ENCODE measurements around the gene NFAT5.
"Not testable (repeated sequence)": the region's sequence is repeated elsewhere in the genome, so short reads cannot be mapped to it uniquely, and the experiment has no call there.

NFAT5 gene

DNA sequence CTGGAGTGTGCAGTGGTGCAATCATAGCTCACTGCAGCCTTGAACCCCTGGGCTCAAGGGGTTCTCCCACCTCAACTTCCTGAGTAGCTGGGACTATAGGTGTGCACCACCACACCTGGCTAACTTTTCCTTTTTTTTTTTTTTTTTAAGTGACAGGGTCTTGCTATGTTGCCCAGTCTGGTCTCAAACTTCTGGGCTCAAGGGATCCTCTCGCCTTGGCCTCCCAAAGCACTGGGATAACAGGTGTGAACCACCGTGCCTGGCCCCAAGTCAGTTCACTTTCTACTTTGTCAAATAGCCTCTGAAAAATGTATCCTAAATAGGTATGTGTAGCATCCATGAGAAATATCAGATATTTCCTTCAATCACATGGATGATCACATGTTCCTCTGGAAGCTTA is 9.9 kb upstream of the NFAT5 start:
- no peak for DNase-seq

DNA sequence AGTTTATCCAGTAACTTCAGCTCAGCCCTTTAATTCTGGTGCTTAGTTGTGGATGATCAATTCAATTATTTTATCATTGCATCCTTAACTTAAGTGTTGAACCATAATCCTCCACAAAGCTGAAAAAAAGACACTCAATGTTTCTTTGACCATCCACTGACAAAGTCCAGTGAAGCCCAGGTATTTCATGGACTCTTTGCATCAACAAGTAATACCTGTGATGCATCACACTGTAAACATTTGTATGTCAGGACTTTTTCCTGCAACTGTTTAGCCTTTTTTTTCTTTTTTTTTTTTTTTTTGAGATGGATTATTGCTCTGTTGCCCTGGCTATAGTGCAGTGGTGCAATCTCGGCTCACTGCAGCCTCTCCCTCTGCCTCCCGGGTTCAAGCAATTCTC is 6.6 kb upstream of the NFAT5 start:
- no peak for DNase-seq

DNA sequence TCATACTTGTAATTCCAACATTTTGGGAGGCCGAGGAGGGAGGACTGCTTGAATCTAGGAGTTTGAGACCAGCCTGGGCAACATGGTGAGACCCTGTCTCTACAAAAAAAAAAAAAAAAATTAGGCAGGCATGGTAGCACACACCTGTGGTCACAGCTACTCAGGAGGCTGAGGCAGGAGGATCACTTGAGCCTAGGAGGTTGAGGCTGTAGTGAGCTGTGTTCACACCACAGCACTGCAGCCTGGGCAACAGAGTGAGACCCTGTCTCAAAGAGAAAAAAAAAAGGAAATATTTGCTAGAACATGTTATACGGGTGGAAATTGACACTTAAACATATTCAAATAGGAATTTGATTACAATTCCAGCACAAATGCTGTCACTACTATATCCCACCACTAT is 4.4 kb upstream of the NFAT5 start:
- DNase-seq = not testable (repeated sequence)

DNA sequence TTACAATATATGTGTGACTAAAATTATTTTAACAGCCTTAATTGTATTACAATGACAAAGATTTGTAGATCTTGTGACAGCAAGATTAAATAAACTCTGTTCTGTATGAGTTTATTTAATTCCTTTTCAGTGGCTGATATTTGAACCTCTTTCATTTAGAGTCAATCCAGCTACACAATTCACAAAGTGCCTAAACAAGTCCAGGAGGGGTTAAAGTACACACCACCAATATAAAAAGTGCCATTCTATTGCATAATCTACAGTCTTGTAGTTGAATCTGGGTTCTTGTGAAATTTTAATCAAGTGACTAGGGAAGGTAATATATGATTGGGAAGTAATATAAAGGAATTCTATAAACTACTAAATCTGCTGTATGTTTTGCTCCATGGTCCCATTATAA is 3.9 kb upstream of the NFAT5 start:
- DNase-seq = no peak

DNA sequence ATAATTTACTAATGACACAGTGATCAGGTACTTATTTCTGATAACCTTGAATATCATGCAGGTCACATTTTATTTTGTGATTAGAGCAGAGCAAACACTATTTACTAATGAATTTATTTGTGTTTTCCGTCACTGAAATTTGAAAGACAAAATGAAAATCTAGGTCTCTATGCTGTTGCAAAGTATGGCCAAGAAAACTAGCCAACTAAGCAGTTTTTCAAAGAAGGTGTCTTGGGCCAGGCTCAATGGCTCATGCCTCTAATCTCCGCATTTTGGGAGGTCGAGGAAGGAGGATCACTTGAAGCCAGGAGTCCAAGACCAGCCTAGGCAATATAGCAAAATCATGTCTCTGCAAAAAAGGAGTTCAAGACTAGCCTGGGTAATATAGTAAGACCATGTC is 3.0 kb upstream of the NFAT5 start:
- no peak for DNase-seq

- peak; percentile 69 to 72 for DNase-seq
These were observed 1.9 kb upstream of the NFAT5 start for GRCh38 chr16:69563605-69564580.

- peak in 1 of 2 donors; percentile 4 for DNase-seq
These were observed 708 bp upstream of the NFAT5 start for GRCh38 chr16:69564845-69565670.

DNA sequence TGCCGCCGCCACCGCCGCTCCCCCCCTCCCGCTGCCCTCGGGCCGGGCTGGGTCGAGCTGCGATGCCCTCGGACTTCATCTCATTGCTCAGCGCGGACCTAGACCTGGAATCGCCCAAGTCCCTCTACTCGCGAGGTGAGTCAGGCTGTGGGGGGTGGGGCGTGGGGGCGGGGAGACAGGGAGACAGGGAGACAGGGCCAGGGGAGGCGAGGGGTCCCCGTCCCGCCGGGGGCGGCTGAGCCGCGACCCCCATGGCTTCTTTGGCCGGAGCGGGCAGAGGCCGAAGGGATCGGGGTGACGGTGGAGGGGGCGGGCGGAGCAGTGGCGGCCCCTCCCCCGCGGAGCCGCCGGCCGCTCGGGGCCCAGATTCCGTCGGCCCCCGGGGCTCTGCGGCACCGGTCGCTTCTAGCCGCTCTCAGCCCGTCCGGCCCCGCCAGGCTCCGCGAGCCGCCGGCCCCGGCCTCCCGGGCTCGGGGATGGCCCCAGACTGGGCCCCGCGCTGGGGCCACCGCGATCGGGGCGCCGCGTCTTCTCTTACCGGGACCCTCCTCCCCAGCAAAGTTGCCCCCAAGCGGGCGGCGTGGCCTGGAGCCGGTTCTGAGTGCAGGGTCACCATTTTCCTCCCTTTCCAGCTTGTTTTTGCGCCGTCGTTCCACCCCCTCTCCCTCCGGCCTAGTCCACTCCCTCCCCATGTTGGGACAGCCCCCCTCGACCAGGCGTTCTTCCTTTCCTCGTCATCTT is 644 bp downstream of the NFAT5 start:
- DNase-seq = peak in 1 of 2 donors; percentile 42

DNA sequence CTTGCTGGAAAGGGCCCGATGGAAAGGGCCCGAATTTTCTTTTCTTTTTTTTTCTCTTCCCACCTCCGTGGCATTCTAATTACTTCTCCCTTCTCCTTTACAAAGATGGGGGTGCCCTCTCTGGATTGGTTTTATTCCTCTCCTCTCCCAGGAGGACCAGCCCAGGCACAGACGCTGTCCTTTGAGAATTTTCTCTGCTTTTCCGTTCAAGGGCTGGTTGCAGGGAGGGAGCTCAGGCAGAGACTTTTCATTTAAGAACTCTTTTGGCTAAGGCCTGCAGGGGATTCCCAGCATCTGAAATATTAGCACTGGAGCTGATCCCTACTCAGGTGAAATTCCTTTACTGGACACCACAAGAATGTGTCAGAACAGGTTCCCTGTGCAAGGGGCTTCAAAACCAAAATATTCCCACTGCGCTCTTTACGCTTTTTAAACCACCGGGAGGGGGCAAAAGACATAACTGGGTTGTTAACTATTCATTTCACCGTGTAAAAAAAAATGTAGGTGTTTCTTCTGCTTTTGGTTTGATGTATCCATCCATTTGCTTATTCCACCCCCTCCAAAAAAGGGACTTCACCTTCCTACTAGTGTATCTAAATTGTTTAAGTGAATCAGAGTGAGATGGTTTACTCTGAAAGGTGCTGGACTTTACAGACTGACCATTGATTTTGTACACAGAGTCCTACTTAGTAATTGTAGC is 1.4 kb downstream of the NFAT5 start:
- peak in 1 of 2 donors; percentile 23 for DNase-seq

DNA sequence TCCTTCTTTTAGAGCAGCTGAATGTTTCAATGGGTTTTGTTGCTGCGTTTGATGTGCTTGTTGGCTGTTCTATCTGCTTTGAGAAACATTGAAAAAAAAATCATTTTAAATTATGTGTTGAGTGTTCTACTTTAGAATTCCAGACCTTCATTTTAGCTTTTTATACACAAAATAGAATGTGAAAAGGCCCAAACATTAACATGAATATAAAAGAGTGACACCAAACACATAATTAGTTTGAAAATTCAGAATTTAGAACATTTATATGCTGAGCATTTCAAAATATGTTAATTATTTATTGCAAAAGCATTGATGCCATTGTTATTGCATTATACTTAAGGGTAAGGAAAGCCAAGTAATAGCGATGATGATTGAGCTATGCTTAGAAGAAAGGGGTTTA is 2.9 kb downstream of the NFAT5 start:
- no peak for DNase-seq

GRCh38 chr16:69578771-69579170 is 13.0 kb downstream of the NFAT5 start:
- DNase-seq = not testable (repeated sequence)

GRCh38 chr16:69579783-69580481 is 14.2 kb downstream of the NFAT5 start:
- no peak for DNase-seq

GRCh38 chr16:69581297-69581696 is 15.5 kb downstream of the NFAT5 start:
- no peak for DNase-seq

DNA sequence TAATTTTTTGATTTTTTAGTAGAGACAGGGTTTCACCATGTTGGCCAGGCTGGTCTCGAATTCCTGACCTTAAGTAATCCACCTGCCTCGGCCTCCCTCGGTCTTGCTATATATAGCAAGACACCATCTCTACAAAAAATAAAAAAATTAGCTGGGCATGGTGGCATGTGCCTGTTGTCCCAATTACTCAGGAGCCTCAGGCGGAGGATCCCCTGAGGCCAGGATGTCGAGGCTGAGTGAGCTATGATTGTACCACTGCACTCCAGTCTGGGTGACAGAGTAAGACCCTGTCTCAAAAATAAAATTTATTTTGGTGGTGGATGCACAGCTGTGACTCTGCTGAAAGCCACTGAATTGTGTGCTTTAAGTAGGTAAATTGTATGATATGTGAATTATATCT is 18.7 kb downstream of the NFAT5 start:
- not testable (repeated sequence) for DNase-seq

DNA sequence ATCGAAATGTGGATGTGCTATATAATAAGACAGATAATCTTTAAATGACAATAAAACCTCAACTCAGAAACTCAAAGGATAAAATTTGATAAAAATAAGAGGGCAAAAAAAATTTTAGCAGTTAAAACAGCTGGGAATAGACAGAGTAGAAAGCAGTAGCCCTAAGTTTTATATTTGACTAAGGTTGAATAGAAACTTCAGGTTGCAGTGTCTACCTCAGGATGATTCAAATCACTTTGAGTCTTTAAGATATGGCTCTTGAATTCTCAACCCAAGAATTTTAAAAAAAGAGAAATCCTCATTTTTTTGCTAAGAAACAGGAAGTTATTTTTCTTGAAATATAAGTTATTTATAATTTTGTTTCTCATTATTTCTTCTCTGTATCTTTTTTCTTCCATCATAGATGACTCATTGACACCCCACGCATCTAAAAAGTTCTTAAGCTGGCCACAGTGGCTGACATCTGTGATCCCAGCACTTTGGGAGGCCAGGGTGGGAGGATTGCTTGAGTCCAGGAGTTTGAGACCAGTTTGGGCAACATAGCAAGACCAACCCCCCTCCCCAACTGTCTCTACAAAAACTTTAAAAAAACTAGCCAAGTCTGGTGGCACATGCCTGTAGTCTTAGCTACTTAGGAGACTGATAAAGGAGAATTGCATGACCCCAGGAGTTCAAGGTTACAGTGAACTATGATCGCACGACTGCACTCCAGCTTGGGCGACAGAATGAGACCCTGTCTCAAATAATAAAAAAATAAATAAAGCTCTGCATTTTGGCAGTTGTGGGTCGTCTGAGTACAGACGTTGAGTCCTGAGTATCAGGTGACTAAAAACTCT is 23.9 kb downstream of the NFAT5 start:
- peak in 1 of 2 donors; percentile 17 for DNase-seq

DNA sequence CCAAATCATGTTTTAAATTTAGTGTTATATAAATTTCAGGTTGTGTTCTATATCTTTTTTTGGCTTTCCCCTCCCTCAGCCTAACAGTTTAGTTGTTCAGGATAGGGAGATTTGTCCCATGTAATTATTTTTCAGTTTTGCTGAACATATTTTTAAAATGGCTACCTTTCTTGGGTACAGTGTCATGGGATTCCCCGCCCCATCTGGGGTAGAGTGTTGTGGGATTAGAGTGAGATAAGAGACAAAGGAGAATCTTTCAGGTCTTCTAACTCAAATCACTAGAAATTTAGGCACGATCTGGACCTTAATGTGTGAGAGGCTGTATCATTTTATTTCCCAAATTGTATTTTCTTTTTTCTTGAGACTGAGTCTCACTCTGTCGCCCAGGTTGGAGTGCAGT is 24.8 kb downstream of the NFAT5 start:
- no peak for DNase-seq

DNA sequence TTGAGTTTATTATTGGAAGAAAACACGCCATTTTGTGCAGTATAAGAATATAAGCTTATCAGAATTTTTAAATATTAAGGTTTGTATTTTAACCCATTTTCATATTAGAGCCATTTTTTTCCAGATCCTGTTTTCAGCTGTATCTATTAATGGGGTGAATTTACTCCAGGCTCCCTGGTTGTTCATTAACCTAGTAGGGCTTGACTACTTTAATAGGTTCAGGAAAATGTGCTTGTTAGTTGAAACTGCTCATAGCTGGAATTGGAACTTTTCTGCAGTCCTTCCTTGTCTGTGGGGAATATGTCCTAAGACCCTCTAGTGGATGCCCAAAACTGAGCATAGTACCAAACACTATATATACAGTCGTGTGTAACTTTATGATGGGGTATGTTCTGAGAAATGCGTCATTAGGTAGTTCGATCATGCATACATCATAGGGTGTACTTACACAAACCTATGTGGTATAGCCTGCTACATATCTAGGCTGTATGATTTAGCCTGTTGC is 28.0 kb downstream of the NFAT5 start:
- no peak for DNase-seq

DNA sequence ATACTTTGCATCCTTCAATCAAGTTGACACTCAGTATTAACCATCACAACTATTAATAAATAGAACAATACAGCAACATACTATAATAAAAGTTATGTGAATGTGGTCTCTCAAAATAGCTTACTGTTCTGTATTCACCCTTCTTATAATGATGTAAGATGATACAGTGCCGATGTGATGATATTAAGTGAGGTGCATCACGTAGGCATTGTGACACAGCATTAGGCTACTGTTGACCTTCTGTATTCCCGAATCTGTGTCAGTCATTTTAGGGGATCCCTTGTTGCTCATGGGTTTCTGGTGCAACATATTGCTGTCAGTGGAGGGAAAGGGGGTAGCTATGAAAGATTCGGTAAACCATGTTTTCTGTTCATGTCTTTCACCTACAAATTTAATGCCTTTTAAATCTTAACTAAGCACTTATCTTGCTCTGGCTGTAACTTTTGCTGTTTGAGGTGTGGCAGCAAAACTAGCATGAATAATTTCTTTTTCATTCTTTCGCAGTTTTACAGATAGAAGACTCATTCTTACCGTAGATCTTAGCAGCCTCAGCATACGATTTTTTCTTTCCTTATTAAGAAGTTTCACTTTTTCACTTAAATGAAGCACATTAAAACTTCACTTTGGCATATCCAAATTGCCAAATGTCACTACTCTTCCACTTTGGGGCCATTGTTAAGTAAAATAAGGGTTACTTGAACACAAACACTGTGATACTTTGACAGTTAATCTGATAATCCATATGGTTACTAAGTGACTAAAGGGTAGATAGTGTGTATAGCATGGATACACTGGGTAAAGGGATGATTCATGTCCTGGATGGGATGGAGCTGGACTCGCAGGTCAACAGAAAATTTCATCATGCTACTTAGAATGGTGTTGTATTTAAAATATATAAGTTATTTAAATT is 29.6 kb downstream of the NFAT5 start:
- no peak for DNase-seq

- DNase-seq = no peak
These were observed 31.0 kb downstream of the NFAT5 start for GRCh38 chr16:69596801-69597200.

Data from activated CD4-positive, alpha-beta T cell treated with anti-CD3 and anti-CD28 coated beads for 4 hours (primary cell).